ENCODE data around the gene PLXNA4. TPM values are rescaled to one million over a fixed set of nuclear protein-coding genes. Genes with fewer than 3 reads are reported as not detected.

The PLXNA4 gene
- total RNA-seq, 1 donor from 2014 or later: 21.7 TPM

DNA sequence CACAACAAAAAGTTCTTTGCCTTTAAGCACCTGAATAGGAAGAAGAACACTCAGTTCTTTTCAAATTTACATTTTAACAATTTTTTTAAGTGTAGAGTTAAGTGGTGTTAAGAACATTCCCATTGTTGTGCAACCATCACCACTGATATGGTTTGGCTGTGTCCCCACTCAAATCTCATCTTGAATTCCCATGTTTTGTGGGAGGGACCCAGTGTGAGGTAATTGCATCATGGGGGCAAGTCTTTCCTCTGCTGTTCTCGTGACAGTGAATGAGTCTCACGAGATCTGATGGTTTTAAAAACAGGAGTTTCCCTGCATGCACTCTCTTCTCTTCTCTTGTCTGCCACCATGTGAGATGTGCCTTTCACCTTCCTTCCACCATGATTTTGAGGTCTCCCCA, 155.7 kb downstream of the PLXNA4 start:
- peaks cover 51% of the 10 kb centered on the region for H3K4me1 Mint-ChIP-seq
- no peak overlapping the region for H3K4me3 Mint-ChIP-seq
- H3K27me3 Mint-ChIP-seq (ENCODE audit: low read depth): no peaks in the 10 kb centered on the region
- H3K36me3 Mint-ChIP-seq (ENCODE audit: low read depth): no peaks in the 10 kb centered on the region
- DNase-seq (ENCODE audit: low read depth, low spot score): no peak
- TF ChIP-seq, protein P1, sequence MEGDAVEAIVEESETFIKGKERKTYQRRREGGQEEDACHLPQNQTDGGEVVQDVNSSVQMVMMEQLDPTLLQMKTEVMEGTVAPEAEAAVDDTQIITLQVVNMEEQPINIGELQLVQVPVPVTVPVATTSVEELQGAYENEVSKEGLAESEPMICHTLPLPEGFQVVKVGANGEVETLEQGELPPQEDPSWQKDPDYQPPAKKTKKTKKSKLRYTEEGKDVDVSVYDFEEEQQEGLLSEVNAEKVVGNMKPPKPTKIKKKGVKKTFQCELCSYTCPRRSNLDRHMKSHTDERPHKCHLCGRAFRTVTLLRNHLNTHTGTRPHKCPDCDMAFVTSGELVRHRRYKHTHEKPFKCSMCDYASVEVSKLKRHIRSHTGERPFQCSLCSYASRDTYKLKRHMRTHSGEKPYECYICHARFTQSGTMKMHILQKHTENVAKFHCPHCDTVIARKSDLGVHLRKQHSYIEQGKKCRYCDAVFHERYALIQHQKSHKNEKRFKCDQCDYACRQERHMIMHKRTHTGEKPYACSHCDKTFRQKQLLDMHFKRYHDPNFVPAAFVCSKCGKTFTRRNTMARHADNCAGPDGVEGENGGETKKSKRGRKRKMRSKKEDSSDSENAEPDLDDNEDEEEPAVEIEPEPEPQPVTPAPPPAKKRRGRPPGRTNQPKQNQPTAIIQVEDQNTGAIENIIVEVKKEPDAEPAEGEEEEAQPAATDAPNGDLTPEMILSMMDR (conservative IDR thresholded peaks at IDR 0.05): no peak
- H3K9me3 Mint-ChIP-seq: peaks cover 4% of the 10 kb centered on the region
- no peak overlapping the region for H3K27ac Mint-ChIP-seq (ENCODE audit: unreplicated experiment)

DNA sequence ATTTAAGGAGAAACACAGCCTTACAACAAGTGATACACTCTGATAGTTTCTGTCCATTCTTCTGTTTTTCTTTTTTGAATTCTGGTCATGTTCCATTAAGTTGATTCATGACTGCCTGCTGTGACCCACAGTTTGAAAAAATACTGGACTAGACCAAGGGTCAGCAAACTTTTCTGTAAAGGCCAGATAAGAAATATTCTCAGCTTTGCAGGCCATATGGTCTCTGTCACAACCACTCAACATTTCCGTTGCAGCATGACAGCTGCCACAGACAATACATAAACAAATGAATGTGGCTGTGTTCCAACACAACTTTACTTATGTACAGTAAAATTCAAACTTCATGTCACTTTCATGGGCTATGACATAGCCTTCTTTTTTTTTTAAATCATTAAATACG, 156.7 kb downstream of the PLXNA4 start:
- TF ChIP-seq, protein P1 (conservative IDR thresholded peaks at IDR 0.05): no peak
- Mint-ChIP-seq H3K4me3 (no peak overlapping the region), H3K36me3 (ENCODE audit: low read depth) (no peaks in the 10 kb centered on the region), H3K9me3 (peaks cover 4% of the 10 kb centered on the region), H3K4me1 (peaks cover 42% of the 10 kb centered on the region), H3K27ac (ENCODE audit: unreplicated experiment) (no peak overlapping the region), H3K27me3 (ENCODE audit: low read depth) (no peaks in the 10 kb centered on the region)
- DNase-seq (ENCODE audit: low read depth, low spot score): no peak

DNA sequence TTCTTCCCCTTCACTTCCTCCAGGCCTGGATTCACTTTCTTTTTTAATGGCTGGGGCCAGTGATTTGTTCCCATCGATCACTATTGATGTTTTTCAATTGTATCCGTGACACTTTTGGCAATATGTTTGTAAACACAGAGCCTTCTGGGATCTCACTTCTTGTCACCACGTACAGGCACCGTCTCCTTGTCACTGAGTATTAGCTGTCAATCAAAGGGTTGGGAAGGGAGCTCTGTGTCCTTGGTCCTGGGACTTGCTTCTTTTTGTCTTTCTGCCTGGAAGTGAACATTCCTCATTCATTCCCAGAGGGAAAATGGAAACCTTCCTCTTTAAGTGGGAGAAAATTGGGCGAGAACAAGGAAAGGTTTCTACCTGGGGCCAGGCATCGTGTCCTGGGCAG, 157.4 kb downstream of the PLXNA4 start:
- no peak for DNase-seq (ENCODE audit: low read depth, low spot score)
- H3K4me1 Mint-ChIP-seq: peaks cover 35% of the 10 kb centered on the region
- TF ChIP-seq, protein P1 (conservative IDR thresholded peaks at IDR 0.05): no peak
- H3K36me3 Mint-ChIP-seq (ENCODE audit: low read depth): no peaks in the 10 kb centered on the region
- no peaks in the 10 kb centered on the region for H3K27me3 Mint-ChIP-seq (ENCODE audit: low read depth)
- H3K9me3 Mint-ChIP-seq: peaks cover 4% of the 10 kb centered on the region
- no peak overlapping the region for H3K27ac Mint-ChIP-seq (ENCODE audit: unreplicated experiment)
- no peak overlapping the region for H3K4me3 Mint-ChIP-seq

DNA sequence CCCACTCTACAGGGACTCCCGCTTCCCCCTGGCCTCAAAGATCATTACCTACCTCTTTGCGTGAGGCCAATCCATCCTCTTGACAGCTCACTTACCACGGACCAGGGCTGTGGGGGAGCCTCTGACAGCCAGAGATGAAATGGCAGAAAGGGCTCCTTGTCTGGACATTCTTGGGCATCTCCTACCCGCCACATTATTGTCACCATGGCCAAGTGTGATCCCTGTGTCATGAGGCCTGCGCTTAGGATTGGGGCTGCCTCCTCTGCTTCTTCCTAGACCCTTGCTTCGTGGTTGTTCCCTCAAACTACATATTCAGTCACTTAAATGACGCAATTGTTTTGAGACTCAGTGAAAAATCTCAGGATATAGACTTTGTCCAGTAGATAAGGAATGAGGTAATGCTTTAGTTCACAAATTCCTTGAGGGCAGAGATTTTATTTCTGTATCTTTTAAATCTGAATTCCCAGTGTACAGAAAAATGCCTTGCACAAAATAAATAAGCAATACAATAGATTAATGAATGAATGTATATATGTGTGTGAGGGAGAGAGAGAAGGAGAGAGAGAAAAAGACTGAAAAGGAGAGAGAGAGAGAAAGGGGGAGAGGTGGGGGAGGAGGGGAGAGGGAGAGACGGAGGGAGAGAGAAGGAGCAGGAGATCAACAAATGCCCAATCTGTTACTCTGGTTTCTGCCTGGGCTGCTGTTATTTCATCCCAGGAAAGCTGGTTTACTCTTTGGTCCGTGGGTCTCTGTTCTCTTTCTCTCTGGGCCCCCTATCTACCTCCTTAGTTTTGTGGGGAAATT, 159.0 kb downstream of the PLXNA4 start:
- H3K9me3 Mint-ChIP-seq: peaks cover 4% of the 10 kb centered on the region
- DNase-seq (ENCODE audit: low read depth, low spot score): no peak
- H3K27me3 Mint-ChIP-seq (ENCODE audit: low read depth): no peaks in the 10 kb centered on the region
- no peaks in the 10 kb centered on the region for H3K36me3 Mint-ChIP-seq (ENCODE audit: low read depth)
- peaks cover 28% of the 10 kb centered on the region for H3K4me1 Mint-ChIP-seq
- TF ChIP-seq, protein P1 (conservative IDR thresholded peaks at IDR 0.05): no peak
- no peak overlapping the region for H3K4me3 Mint-ChIP-seq
- no peak overlapping the region for H3K27ac Mint-ChIP-seq (ENCODE audit: unreplicated experiment)

DNA sequence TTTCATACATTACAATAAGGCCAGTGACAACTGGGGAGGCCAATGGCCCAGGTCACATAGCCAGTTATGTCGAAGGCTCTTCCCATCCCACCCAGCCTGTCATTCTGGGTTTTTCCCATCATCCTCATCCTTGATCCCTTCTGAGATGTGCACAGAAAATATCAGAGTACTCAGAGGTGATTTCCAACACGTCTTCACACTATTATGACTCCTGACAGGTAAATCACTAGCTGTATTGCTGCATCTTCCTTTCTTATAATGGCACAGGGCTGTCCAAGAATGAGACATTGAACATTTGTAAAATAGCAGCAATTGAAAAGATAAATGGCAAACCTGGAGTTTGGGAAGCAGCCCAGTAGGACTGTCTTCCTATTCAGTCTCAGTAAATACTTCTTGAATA, 159.9 kb downstream of the PLXNA4 start:
- Mint-ChIP-seq H3K4me3 (no peak overlapping the region), H3K27ac (ENCODE audit: unreplicated experiment) (no peak overlapping the region), H3K9me3 (peaks cover 4% of the 10 kb centered on the region), H3K4me1 (peaks cover 28% of the 10 kb centered on the region), H3K36me3 (ENCODE audit: low read depth) (no peaks in the 10 kb centered on the region), H3K27me3 (ENCODE audit: low read depth) (no peaks in the 10 kb centered on the region)
- no peak for DNase-seq (ENCODE audit: low read depth, low spot score)
- TF ChIP-seq, protein P1 (conservative IDR thresholded peaks at IDR 0.05): no peak
